ENCODE measurements around the gene DDX46.

The DDX46 gene

GRCh38 chr5:134794082-134794481 is 35.5 kb downstream of the DDX46 start:
- Histone ChIP-seq H3K79me2 (ENCODE audit: control insufficient read depth, insufficient read depth, low read length, poor library complexity) (no peaks in the 10 kb centered on the region), H3K9me3 (ENCODE audit: insufficient read depth, low read depth, low read length) (no peaks in the 10 kb centered on the region), H3K27me3 (ENCODE audit: insufficient read depth, low read length) (no peaks in the 10 kb centered on the region), H3K36me3 (ENCODE audit: control insufficient read depth in 1 of 2, insufficient read depth in 2 of 2, low read length in 2 of 2) (peaks cover 21 to 25% of the 10 kb centered on the region in 2 experiments), H3K18ac (ENCODE audit: low read length) (no peak overlapping the region), H3K79me1 (ENCODE audit: low read length) (peaks cover 4% of the 10 kb centered on the region), H3K27ac (ENCODE audit: low read depth, low read length) (peak overlapping the region; percentile 78), H2BK5ac (ENCODE audit: low read depth, low read length, poor library complexity) (no peak overlapping the region), H2BK120ac (ENCODE audit: insufficient read depth, low read length, poor library complexity) (no peak overlapping the region), H3K4me1 (ENCODE audit: control insufficient read depth in 1 of 2, insufficient read depth in 2 of 2, low read length in 2 of 2) (peaks cover 0 to 2% of the 10 kb centered on the region in 2 experiments), H2AFZ (ENCODE audit: insufficient read depth, low read length, poor library complexity) (no peak overlapping the region), H3K14ac (ENCODE audit: low read length) (no peak overlapping the region), H4K8ac (ENCODE audit: low read depth, low read length) (no peak overlapping the region), H2BK12ac (ENCODE audit: low read length) (no peak overlapping the region), H4K12ac (ENCODE audit: low read depth, low read length) (no peak overlapping the region), H2AK5ac (ENCODE audit: low read length) (no peak overlapping the region), H4K91ac (ENCODE audit: low read depth, low read length) (peak overlapping the region; percentile 68), H3K9ac (ENCODE audit: low read length) (no peak overlapping the region), H3K4me2 (ENCODE audit: low read length) (peak overlapping the region; percentile 18), H3K23ac (ENCODE audit: low read length) (no peak overlapping the region), H3K4ac (ENCODE audit: low read depth, low read length) (no peak overlapping the region), H3K4me3 (ENCODE audit: low read depth, low read length) (no peak overlapping the region)
- WGBS (ENCODE audit: extremely low coverage, insufficient coverage, insufficient read length): no CpG with 5 or more reads among the region's 2 CpGs
- peak; percentile 25 to 74 for DNase-seq

GRCh38 chr5:134794819-134795218 is 36.2 kb downstream of the DDX46 start:
- H4K12ac ChIP-seq (ENCODE audit: low read depth, low read length): no peak overlapping the region
- H3K79me1 ChIP-seq (ENCODE audit: low read length): peaks cover 4% of the 10 kb centered on the region
- no peak overlapping the region for H3K4me3 ChIP-seq (ENCODE audit: low read depth, low read length)
- no peak for DNase-seq
- peak overlapping the region; percentile 77 for H2BK12ac ChIP-seq (ENCODE audit: low read length)
- peak overlapping the region; percentile 88 for H4K91ac ChIP-seq (ENCODE audit: low read depth, low read length)
- no peak overlapping the region for H3K14ac ChIP-seq (ENCODE audit: low read length)
- H3K79me2 ChIP-seq (ENCODE audit: control insufficient read depth, insufficient read depth, low read length, poor library complexity): no peaks in the 10 kb centered on the region
- no peak overlapping the region for H2AFZ ChIP-seq (ENCODE audit: insufficient read depth, low read length, poor library complexity)
- H4K8ac ChIP-seq (ENCODE audit: low read depth, low read length): peak overlapping the region; percentile 74
- WGBS (ENCODE audit: extremely low coverage, insufficient coverage, insufficient read length): no CpG with 5 or more reads among the region's 8 CpGs
- no peak overlapping the region for H3K18ac ChIP-seq (ENCODE audit: low read length)
- no peak overlapping the region for H3K23ac ChIP-seq (ENCODE audit: low read length)
- peaks cover 22 to 25% of the 10 kb centered on the region in 2 experiments for H3K36me3 ChIP-seq (ENCODE audit: control insufficient read depth in 1 of 2, insufficient read depth in 2 of 2, low read length in 2 of 2)
- H3K4ac ChIP-seq (ENCODE audit: low read depth, low read length): no peak overlapping the region
- no peak overlapping the region for H3K4me2 ChIP-seq (ENCODE audit: low read length)
- no peak overlapping the region for H3K27ac ChIP-seq (ENCODE audit: low read depth, low read length)
- no peaks in the 10 kb centered on the region for H3K27me3 ChIP-seq (ENCODE audit: insufficient read depth, low read length)
- peak overlapping the region; percentile 46 for H2BK5ac ChIP-seq (ENCODE audit: low read depth, low read length, poor library complexity)
- peak overlapping the region; percentile 88 for H2BK120ac ChIP-seq (ENCODE audit: insufficient read depth, low read length, poor library complexity)
- H3K9ac ChIP-seq (ENCODE audit: low read length): no peak overlapping the region
- H2AK5ac ChIP-seq (ENCODE audit: low read length): peak overlapping the region; percentile 92
- no peaks in the 10 kb centered on the region for H3K9me3 ChIP-seq (ENCODE audit: insufficient read depth, low read depth, low read length)
- peaks cover 0 to 2% of the 10 kb centered on the region in 2 experiments for H3K4me1 ChIP-seq (ENCODE audit: control insufficient read depth in 1 of 2, insufficient read depth in 2 of 2, low read length in 2 of 2)

GRCh38 chr5:134798468-134798867 is 39.9 kb downstream of the DDX46 start:
- Histone ChIP-seq H4K91ac (ENCODE audit: low read depth, low read length) (no peak overlapping the region), H3K4me2 (ENCODE audit: low read length) (no peak overlapping the region), H3K79me2 (ENCODE audit: control insufficient read depth, insufficient read depth, low read length, poor library complexity) (no peaks in the 10 kb centered on the region), H3K79me1 (ENCODE audit: low read length) (peaks cover 4% of the 10 kb centered on the region), H4K8ac (ENCODE audit: low read depth, low read length) (no peak overlapping the region), H2BK120ac (ENCODE audit: insufficient read depth, low read length, poor library complexity) (no peak overlapping the region), H4K12ac (ENCODE audit: low read depth, low read length) (no peak overlapping the region), H3K4me1 (ENCODE audit: control insufficient read depth in 1 of 2, insufficient read depth in 2 of 2, low read length in 2 of 2) (no peaks in the 10 kb centered on the region), H2BK12ac (ENCODE audit: low read length) (no peak overlapping the region), H2AK5ac (ENCODE audit: low read length) (no peak overlapping the region), H3K14ac (ENCODE audit: low read length) (no peak overlapping the region), H3K23ac (ENCODE audit: low read length) (no peak overlapping the region), H3K4me3 (ENCODE audit: low read depth, low read length) (no peak overlapping the region), H3K27me3 (ENCODE audit: insufficient read depth, low read length) (no peaks in the 10 kb centered on the region), H3K9ac (ENCODE audit: low read length) (no peak overlapping the region), H2BK5ac (ENCODE audit: low read depth, low read length, poor library complexity) (no peak overlapping the region), H3K18ac (ENCODE audit: low read length) (no peak overlapping the region), H2AFZ (ENCODE audit: insufficient read depth, low read length, poor library complexity) (no peak overlapping the region), H3K9me3 (ENCODE audit: insufficient read depth, low read depth, low read length) (no peaks in the 10 kb centered on the region), H3K27ac (ENCODE audit: low read depth, low read length) (no peak overlapping the region), H3K4ac (ENCODE audit: low read depth, low read length) (no peak overlapping the region), H3K36me3 (ENCODE audit: control insufficient read depth in 1 of 2, insufficient read depth in 2 of 2, low read length in 2 of 2) (peaks cover 21 to 34% of the 10 kb centered on the region in 2 experiments)
- DNase-seq: no peak
- WGBS (ENCODE audit: extremely low coverage, insufficient coverage, insufficient read length): no CpG with 5 or more reads among the region's 5 CpGs

GRCh38 chr5:134803821-134804220 is 45.2 kb downstream of the DDX46 start:
- no peak overlapping the region for H2AK5ac ChIP-seq (ENCODE audit: low read length)
- no peaks in the 10 kb centered on the region for H3K27me3 ChIP-seq (ENCODE audit: insufficient read depth, low read length)
- no CpG with 5 or more reads among the region's 4 CpGs for WGBS (ENCODE audit: extremely low coverage, insufficient coverage, insufficient read length)
- no peak overlapping the region for H3K18ac ChIP-seq (ENCODE audit: low read length)
- H4K91ac ChIP-seq (ENCODE audit: low read depth, low read length): no peak overlapping the region
- no peak overlapping the region for H3K14ac ChIP-seq (ENCODE audit: low read length)
- H3K23ac ChIP-seq (ENCODE audit: low read length): no peak overlapping the region
- DNase-seq: no peak
- H2BK120ac ChIP-seq (ENCODE audit: insufficient read depth, low read length, poor library complexity): no peak overlapping the region
- H2BK5ac ChIP-seq (ENCODE audit: low read depth, low read length, poor library complexity): no peak overlapping the region
- no peak overlapping the region for H3K4ac ChIP-seq (ENCODE audit: low read depth, low read length)
- no peak overlapping the region for H3K27ac ChIP-seq (ENCODE audit: low read depth, low read length)
- H3K36me3 ChIP-seq (ENCODE audit: control insufficient read depth in 1 of 2, insufficient read depth in 2 of 2, low read length in 2 of 2): peaks cover 6 to 19% of the 10 kb centered on the region in 2 experiments
- H4K12ac ChIP-seq (ENCODE audit: low read depth, low read length): no peak overlapping the region
- H3K79me1 ChIP-seq (ENCODE audit: low read length): no peaks in the 10 kb centered on the region
- H3K79me2 ChIP-seq (ENCODE audit: control insufficient read depth, insufficient read depth, low read length, poor library complexity): no peaks in the 10 kb centered on the region
- H2BK12ac ChIP-seq (ENCODE audit: low read length): no peak overlapping the region
- no peak overlapping the region for H4K8ac ChIP-seq (ENCODE audit: low read depth, low read length)
- H3K4me3 ChIP-seq (ENCODE audit: low read depth, low read length): no peak overlapping the region
- no peaks in the 10 kb centered on the region for H3K4me1 ChIP-seq (ENCODE audit: control insufficient read depth in 1 of 2, insufficient read depth in 2 of 2, low read length in 2 of 2)
- H2AFZ ChIP-seq (ENCODE audit: insufficient read depth, low read length, poor library complexity): no peak overlapping the region
- H3K4me2 ChIP-seq (ENCODE audit: low read length): no peak overlapping the region
- no peak overlapping the region for H3K9ac ChIP-seq (ENCODE audit: low read length)
- no peaks in the 10 kb centered on the region for H3K9me3 ChIP-seq (ENCODE audit: insufficient read depth, low read depth, low read length)

All from trophoblast cell (in vitro differentiated cells and primary cell).